ENCODE results near the gene G2E3.

GRCh38 chr14:30600922-30601918 lies 42.3 kb downstream of the G2E3 start:
- TF ChIP-seq CTCF (IDR thresholded peaks at IDR 0.05) (no peak), POLR2A (IDR thresholded peaks at IDR 0.05) (no peak), POLR2AphosphoS5 (IDR thresholded peaks at IDR 0.05) (no peak)

All from gastroesophageal sphincter (tissue), 3 donors.